K562 treated with DMSO at 1 percent for 48 hours (cell line): ENCODE results near the gene PPP1R1A. TPM values are rescaled to one million over a fixed set of nuclear protein-coding genes. Genes with fewer than 3 reads are reported as not detected.

ENCODE experiments used
- total RNA-seq: library from RNA; unstranded; fragments of 300-600 nt; gene quantifications from 2 replicates; pipeline ENCODE4 v1.2.3, GENCODE V29; 2022; ENCODE audit warnings: low replicate concordance; ENCODE audit errors: extremely low read depth

Gene PPP1R1A, protein sequence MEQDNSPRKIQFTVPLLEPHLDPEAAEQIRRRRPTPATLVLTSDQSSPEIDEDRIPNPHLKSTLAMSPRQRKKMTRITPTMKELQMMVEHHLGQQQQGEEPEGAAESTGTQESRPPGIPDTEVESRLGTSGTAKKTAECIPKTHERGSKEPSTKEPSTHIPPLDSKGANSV
- total RNA-seq, result not detected in 2 replicates

DNA sequence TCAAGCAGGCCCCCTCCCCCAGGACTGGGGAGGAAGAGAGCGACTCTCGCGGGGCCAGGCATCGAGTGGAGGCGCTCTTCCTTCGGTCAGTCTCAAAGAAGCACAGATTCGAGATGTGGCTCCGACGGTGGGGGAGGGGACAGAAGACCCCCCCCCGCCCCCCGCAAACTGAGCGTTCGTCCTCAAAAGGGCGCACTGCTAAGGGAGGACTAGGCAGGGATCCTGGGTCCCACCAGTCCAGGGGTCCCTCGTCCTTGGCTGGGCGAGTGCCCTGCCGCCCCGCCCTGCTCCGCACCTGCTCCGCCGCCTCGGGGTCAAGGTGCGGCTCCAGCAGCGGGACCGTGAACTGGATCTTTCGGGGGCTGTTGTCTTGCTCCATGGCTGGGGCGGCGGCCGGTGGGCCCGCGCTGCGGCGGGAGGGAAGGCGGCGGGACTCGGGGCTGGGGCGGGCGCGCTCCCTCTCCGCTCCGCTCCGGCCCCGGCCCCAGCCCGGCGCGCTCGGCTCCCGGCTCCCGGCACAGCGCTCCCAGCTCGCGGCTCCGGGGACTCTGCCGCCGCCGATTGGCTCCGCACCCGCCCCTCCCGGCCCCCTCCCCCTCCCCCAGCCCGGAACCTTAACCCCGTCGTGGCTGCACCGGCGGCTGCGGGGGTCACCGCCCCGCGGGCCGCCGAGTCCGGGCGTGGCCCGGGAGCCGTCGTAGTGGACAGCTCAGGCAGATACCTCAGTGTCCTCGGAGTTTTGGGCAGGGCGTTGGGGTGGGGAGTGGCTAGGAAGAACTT, at the start of gene PPP1R1A:
Gene PPP1R1A, minus strand, starts transcription at position 550 of the 780 bp plus-strand sequence. Its CDS starts 171 bp downstream, at position 379.

DNA sequence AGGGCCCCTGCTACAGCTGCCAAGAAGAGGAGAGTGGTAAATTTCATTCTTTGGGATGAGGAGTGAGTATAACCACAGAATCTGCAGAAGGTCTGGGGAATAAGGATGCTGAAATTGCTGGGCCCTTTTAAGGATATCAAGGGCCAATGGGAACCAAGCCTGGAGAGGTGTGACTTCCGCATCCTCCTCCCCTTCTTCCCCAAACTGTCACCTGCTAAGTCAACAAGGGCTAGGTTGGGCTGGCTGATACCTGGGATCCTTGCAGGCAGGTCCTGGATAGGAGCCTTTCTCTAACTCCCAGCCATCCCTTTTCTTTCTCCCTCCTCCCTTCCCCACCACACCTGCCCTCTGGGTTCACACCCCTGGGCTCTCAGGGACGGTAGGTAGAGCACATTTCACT, 46.3 kb upstream of the PPP1R1A start, which contains the start of gene LACRT:
Gene LACRT, minus strand, starts transcription at position 101 of the 400 bp plus-strand sequence. Its CDS starts 54 bp downstream, at position 47.

Other genes starting within 250 kb of the PPP1R1A start
- gene GPR84, start 224.2 kb downstream of the PPP1R1A start, total RNA-seq, result not detected in 2 replicates
- gene ZNF385A, start 203.9 kb downstream of the PPP1R1A start, total RNA-seq, result not detected in 2 replicates
- gene ITGA5, start 169.4 kb downstream of the PPP1R1A start, total RNA-seq, result not detected in 2 replicates
- gene GTSF1, start 115.1 kb downstream of the PPP1R1A start, total RNA-seq, result not detected in 2 replicates
- gene NCKAP1L, start 90.9 kb downstream of the PPP1R1A start, total RNA-seq, result not detected in 2 replicates
- not detected in 2 replicates for gene PDE1B, start 39.1 kb downstream of the PPP1R1A start, total RNA-seq
- not detected in 2 replicates for gene LACRT, start 46.2 kb upstream of the PPP1R1A start, total RNA-seq
- gene DCD, start 59.7 kb upstream of the PPP1R1A start, total RNA-seq, result not detected in 2 replicates